Stimulated activated CD8-positive, alpha-beta memory T cell treated with anti-CD3 and anti-CD28 coated beads, Interleukin-4, amount 100 ng/mL, for 48 hours (primary cell): ENCODE results near the gene EZH1.
"Not testable (repeated sequence)": the region's sequence is repeated elsewhere in the genome, so short reads cannot be mapped to it uniquely, and the experiment has no call there.

Experiments used
- DNase-seq: peaks from one replicate; pipeline ENCODE4 v3.0.0-alpha.2; 2020

EZH1 gene

DNA sequence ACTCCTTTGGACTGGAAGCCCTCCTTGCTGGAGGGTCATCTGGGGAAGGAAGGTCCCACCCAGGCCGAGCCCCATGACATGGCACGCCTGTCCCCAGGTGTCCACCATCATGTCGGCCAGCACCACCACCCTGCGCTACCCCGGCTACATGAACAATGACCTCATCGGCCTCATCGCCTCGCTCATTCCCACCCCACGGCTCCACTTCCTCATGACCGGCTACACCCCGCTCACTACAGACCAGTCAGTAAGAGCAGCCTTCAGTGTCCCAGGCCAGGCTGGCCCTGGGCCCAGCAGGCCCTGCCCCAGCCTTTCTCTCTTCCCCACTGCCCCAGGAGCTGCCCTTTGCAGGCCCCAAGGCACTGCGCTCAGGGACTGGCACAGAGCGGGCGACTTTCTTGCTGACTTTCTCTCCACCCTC, 79.2 kb downstream of the EZH1 start:
- no peak for DNase-seq

DNA sequence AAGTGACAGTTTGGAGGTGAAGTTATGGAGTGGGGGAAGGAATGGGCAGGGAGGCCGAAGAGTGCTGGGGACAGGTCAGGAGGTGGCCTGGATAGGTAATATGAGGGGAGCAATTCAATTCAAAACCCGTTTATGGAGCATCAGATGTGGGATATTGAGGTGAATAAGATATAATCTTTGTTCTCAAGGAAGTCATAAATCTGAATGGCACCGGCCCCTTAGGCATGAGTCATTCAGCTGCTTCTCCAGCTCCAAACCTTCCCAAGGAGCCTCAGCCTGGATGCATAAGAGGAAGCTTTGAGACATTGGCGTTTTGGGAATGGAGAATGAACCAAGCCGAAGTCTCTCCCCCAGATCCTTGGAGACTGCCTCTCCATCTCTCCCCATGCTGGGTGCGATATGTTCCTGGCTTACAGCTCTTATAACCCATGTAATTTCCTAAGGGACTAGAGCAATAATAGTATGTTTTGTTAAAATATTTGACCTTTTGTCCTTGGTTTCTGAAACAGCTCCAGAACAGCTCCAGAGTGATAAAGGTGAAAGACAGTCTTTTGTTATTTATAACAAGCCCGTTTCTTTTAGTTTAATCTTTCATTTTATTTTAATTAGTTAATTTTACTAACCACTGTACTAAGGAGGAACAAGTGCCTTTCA, 84.0 kb downstream of the EZH1 start:
- no peak for DNase-seq

DNA sequence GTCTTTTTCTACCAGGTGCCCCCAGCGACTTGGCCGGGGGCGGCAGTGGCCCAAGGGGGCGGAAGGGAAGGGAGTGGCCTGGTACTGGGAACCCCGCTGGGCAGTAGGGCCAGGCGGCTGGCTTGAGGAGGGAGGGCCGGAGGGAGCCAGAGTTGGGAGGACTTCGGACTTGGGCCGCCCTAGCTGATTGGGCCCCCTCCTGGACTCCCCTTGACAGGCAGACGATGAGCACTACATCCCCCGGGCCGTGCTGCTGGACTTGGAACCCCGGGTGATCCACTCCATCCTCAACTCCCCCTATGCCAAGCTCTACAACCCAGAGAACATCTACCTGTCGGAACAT, 84.9 kb downstream of the EZH1 start:
- DNase-seq: not testable (repeated sequence)

DNA sequence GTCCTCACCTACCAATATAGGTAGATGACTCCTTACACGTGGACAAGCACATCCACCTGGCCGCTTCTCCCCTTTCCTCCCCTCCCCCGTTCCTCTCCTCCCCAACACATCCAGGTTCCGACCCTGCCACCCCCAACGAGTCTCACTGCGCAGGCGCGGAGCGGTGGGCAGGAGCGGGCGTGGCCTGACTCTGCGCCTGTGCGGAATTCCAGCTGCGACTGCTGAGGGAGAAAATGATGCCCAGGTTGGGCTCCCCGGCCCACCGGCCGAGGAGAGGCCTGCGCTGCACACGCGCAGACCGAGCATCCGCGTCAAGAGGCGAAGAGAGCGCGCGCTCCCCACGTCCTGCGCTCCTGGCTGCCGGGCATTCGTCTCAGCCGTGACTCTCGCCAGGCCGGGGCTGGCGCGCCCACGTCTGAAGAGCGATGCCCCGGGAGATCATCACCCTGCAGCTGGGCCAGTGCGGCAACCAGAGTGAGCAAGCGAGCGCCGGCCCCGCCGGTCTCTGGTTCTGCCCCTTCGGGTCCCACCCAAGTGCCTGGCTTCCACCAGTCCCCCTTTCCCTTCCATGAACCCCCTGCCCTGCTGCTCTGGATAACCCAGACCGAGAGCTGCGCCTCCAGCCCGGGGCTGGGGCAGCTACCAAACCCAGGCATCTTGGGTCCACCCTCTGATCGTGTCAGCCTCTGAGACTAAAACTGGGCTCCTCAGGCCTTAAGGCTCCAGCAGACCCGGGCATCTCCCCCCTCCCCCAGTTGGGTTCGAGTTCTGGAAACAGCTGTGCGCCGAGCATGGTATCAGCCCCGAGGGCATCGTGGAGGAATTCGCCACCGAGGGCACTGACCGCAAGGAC, 85.5 kb downstream of the EZH1 start, which contains the start of gene TUBG2:
Gene TUBG2 (plus strand): TSS at position 206 of the 853 bp plus-strand sequence. CDS start 220 bp downstream, at position 426.
- peak; percentile 88 for DNase-seq

DNA sequence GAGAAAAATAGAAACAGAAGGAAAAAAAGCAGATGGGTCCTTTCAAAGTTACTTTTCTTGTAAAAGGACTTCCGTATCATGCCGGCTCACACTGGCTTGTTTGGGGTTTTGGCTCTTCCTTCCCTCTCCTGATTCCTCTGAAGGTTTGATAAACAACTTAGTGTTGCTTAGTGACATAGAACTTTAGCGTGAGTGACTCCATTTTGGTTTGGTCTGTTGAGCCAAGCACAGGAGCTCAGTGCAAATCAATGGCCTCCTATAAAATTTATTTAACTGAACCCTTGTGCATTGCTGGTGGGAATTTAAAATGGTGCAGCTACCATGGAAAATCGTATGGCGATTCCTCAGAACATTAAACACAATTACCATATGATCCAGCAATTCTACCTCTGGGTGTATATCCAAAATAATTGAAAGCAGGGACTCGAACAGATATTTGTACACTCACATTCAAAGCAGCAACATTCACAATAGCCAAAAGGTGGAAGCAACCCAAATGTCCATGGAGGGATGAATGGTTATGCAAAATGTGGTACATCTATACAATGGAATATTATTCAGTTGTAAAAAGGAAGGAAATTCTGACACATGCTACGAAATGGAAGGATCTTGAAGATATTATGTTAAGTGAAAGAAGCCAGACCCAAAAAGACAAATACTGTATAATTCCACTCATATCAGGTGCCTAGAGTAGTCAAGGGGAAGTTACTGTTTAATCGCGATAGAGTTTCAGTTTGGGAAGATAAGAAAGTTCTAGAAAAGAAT, 86.8 kb downstream of the EZH1 start:
- DNase-seq: no peak

DNA sequence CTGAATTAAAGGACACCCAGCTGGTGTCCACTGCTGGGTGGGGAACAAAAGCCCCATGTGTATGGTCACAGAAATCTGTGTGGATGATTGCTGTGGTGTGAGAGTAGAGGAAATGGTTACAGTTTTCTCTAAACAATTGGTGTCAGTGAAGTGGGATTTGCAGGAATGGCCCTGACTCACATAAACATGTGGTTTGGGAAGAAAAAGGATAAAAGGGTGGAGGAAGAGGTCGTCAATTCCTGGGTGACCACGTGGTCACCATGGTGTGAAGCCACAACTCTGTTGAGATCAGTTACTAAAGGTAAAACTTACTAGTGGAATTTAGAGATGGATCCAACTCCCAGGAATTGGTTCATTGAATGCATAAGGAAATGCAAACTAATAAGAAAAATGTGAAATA, 89.3 kb downstream of the EZH1 start:
- no peak for DNase-seq

DNA sequence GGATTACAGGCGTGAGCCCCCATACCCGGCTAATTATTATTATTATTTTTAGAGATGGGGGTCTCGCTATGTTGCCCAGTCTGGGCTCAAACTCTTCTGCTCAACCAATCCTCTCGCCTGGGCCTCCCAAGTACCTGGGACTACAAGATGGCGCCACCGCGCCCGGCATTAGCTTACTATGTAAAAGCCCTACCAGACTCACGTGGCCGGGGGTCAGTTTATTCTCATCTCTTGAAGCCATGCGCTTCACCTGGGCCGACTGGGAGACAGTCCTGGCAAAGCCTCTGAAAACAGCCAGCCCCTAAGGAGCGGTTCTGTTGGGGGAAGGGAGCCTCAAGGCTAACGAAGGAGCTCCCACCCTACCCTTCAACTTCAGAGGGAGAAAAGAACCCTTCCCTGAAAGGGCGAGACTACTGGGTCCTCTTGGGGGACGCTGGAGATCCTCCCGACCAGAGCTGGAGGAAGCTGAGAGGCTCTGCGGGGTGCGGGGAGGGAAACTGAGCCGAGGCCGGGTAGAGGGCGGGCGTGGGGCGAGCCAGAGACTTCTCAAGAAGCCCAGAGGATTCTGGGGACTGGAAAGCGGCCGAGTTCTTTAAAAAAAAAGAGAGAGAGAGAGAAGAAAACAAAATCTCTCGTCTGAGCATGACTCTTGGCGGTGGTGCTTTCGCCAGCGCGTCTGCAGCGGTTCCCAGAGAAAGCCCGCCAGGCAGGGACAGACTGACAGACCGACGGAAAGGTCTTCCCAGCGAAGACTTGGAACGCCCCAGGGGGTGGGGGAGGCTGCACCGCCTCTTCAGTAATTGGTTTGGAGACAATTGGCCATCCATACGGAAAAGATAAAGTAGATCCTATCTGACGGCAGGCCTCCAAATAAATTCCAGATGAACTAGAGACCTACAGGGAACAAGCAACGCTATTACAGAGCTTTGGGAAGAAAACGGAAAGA, 91.4 kb downstream of the EZH1 start:
- DNase-seq: no peak

DNA sequence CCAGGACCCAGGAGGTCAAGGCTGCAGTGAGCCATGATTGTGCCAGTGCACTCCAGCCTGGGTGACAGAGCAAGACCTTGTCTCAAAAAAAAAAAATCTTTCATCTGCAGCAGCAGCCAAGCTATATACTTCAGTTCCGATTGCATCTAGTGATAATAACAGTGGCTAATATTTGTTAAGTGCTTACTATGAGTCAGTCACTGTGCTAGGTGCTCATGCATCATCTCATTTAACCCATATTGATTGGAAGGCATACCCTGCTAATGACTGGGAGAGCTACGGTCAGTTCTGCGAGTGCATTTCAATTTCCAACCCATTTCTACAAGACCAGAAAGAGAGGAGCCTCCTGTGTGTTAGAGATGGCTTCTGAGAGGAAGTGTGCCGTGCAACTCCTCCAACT, 93.4 kb downstream of the EZH1 start:
- no peak for DNase-seq
